COLO668 (cell line): ENCODE results near the gene RBMY1D.
"Not testable (repeated sequence)": the region's sequence is repeated elsewhere in the genome, so short reads cannot be mapped to it uniquely, and the experiment has no call there.

Experiments
- DNase-seq: peaks from one replicate; lab custom pipeline; 2025; ENCODE audit not compliant: unreplicated experiment; lab: John Stamatoyannopoulos, UW

Gene RBMY1D

GRCh38 chrY:21894426-21894825 is at the start of gene RBMY1D:
TSS of gene RBMY1D (minus strand) at chrY:21894526. CDS start at chrY:21892513, 2,013 bp downstream.
- not testable (repeated sequence) for DNase-seq

- DNase-seq: not testable (repeated sequence)
Observed at GRCh38 chrY:21917932-21918331, 23.6 kb upstream of the RBMY1D start, which contains the start of gene RBMY1E. TSS of gene RBMY1E (minus strand) at chrY:21918032. CDS start at chrY:21916054, 1,978 bp downstream.

- not testable (repeated sequence) for DNase-seq
Observed at GRCh38 chrY:21869407-21870076, 24.8 kb downstream of the RBMY1D start.

DNA sequence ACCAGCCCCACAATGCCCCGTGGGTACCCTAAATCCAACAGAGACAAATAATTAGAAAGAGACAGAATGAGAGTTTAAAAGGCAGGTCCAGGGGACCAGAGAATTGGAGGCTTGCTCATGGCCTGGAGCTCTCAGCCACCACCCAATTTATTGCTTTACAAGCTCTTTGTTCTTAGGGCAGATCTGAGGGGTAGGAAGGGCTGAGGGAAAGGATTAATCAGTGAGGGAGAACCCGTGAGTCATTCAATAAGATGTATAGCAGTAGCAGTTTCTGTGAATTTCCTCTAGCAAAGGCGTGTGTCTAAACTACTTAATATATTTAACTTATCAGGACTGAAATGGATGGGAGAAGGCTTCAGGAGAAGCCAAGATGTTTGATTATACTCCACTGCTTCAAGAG is 48.8 kb downstream of the RBMY1D start:
- DNase-seq: no peak

DNA sequence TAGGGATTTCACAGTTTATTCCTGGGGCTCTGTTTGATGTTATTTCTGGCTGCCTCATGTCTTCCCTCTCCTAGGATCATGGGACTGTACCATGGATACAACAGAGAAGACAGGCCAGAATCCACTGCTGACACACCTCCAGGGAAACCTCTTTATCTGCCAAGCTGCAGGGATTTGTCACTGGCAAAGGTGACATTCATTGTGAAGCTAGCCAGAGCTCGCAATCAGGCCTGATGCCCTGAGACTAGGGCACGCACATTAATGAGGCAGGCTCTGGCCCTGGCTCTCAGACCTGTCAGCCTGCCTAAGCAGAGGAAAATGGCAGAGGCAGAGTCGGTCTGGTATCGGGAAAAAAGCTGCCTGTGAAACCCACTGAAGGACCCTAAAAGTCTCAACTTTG is 52.2 kb downstream of the RBMY1D start:
- DNase-seq: no peak

DNA sequence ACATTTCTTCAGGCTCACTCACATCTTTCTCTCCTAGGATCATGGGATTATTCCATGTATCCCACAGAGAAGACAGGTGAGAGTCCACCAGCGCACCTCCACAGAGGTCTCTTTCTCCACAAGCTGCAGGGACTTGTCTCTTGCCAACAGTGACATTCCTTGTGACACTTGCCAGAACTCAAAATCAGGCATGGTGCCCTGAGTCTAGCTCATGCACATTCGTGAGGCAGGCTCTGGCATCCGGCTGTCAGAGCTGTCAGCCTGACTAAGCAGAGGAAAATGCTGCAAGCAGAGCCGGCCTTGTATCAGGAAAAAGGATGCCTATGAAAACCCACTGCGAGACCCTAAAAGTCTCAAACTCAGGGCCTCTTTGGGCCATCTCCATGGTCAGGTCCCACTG is 54.8 kb downstream of the RBMY1D start:
- no peak for DNase-seq

DNA sequence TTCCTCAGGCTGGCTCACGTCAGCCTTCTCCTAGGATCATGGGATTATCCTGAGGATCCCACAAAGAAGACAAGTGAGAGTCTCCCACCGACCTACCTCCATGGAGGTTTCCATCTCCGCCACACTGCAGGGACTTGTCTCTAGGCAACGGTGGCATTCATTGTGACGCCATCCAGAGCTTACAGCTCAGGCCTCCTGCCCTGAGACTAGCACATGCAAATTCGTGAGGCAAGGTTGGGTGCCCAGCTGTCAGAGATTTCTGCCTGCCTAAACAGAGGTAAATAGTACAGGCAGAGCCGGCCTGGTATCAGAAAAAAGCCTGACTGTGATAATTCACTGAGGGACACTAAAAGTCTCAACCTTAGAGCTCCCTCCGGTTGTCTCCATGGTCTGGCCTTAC is 58.0 kb downstream of the RBMY1D start:
- no peak for DNase-seq

DNA sequence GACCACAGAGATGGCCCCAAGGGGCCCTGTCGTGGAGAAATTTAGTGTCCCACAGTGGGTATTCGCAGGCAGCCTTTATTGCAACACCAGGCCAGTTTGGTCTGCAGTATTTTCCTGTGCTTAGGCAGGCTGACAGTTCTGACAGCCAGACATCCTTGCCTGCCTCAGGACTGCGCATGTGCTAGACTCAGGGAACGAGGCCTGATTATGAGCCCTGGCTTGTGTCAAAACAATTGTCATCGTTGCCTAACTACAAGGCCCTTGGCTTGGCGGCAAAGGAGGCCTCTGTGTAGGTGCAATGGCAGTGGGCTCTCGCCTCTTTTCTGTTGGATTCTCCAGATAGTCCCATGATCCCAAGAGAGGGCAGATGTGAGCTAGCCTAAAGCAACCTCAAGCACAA is 59.3 kb downstream of the RBMY1D start:
- no peak for DNase-seq
